HG03175 (cell line): Measurements from ENCODE around the gene SLC9A8.
A peak's percentile ranks its signal among the peaks of the same experiment; 100 is the strongest.

Source experiments
- ATAC-seq: cut with Tn5 transposase; IDR thresholded peaks from one replicate; pipeline ENCODE4 v1.9.1; 2021; ENCODE audit warnings: mild to moderate bottlenecking, moderate library complexity; ENCODE audit not compliant: unreplicated experiment

SLC9A8 gene

DNA sequence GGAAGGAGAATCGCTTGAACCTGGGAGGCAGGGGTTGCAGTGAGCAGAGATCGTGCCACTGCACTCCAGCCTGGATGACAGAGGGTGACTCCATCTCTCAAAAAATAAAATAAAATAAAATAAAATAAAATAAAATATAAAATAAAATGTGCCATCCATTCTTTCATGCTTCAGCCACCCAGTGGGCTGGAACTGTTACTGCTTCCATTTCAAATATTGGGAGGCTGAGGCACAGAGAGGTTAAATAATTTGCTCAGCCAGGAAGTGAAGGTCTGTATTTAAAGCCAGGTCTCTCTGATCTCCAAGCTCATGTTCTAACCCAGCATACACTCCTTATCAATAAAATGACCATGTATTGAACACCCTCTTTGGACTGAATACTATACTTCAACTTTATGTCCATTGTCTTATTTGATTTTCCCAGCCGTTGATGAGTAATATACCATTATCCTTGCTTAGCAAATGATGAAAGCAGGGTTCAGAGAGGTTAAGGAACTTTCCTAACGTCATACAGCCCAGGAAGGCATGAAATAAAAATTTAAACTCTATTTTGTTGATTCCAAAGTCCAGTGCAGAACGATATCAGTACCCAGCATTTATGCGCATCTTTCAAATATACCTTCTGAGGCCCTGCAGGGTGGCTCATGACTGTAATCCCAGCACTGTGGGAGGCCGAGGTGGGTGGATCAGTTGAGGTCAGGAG is 25.8 kb upstream of the SLC9A8 start:
- no peak for ATAC-seq

DNA sequence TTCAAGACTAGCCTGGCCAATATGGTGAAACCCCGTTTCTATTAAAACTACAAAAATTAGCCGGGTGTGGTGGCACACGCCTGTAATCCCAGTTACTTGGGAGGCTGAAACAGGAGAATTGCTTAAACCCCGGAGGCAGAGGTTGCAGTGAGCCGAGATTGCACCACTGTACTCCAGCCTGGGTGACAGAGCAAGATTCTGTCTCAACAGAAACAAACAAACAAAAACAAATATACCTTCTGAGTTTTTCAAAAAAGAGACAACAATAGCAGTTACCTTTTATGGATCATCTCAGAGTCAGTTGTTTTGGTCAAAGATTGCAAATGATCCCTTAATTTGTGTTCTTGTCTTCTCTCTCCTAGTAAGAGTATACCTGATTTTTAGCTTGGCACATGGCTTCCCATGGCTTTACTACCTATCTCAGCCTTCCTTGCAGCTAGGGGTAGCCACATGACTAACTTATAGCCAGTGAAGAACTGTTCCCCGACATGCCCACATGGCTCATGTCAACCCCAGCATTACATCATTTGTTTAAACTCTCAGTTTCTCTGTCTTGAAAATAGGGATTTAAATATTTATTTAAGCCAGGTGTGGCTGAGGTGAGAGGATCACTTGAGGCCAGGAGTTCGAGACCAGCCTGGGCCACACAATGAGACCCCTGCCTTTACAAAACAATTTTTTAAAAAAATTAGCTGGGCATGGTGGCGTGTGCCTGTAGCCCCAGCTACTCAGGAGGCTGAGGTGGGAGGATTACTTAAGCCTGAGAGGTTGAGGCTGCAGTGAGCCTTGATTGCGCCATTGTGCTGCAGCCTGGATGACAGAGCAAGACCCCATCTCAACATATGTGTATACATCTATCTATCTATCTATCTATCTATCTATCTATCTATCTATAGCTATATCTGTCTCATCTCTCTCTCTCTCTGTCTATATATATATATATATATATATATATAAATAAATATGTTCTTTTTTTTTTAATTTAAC is 25.0 kb upstream of the SLC9A8 start:
- no peak for ATAC-seq

DNA sequence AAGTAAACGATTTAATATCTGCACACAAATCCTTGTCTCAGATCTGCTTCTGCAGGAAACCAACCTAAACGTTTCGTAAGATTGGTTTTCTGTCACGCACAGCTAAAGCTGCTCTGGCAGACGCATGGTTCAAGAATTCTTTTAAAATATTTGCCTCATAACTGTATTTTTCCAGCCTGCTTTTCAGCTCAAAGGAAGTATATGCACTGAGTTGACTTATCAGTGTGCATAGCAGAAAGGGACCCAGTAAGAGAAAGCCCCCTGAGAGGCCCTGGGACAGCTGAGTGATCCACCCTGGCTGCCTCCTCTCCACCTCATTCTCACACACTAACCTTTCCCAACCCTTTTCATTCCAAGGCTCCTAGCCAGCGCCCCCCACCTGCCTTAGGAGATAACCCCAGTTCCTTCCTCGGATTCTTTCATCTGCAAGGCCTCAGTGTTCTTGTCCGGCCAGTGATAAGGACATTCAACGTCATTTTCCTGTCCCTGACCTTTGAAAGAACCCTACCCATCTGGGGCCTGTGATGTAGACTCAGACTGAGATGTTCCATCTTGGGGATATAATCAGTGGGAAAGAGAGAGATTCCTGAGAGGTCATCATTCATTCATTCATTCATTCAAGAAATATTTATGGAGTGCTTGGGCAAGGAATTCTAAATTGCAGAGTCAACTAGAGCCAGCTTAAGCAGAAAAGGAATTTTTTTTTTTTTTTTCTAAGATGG is 22.4 kb upstream of the SLC9A8 start:
- no peak for ATAC-seq

- no peak for ATAC-seq
These were observed 21.5 kb upstream of the SLC9A8 start for GRCh38 chr20:49791165-49791564.

DNA sequence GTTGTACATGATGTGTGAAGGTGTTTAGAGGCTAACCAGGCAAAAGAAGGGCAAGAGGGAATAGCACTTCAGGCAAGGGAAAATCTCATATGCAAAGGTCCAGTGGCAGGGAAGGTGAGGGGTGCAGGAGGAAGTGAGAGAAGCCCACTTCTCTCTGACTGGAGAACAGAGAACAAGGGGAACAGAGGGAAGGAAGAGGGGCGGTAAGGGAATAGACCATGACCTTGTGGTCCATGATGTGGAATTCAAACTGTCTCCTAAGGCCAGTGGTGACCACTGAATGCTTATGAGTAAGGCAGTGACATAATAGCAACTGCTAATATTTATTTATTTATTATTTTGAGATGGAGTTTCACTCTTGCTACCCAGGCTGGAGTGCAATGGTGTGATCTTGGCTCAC is 20.6 kb upstream of the SLC9A8 start:
- no peak for ATAC-seq

- ATAC-seq, result no peak
These were observed 20.0 kb upstream of the SLC9A8 start for GRCh38 chr20:49792611-49793010.

- no peak for ATAC-seq
These were observed 18.1 kb upstream of the SLC9A8 start for GRCh38 chr20:49794336-49795134.

- no peak for ATAC-seq
These were observed 17.5 kb upstream of the SLC9A8 start for GRCh38 chr20:49795135-49795424.

- no peak for ATAC-seq
These were observed 15.9 kb upstream of the SLC9A8 start for GRCh38 chr20:49796600-49797343.

DNA sequence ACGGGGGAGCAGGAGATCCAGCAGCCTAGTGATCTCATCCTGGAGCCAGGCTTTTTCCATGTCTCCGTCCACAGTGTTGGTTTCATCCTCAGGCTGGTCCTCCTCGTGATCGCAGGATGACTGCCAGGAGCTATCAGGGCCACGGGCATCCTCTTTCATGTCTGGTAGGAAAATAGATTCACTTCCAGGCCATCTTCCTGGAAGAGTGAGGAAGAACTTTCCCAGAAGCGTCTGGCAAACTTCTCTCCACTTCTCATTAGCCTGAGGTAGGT is 15.3 kb upstream of the SLC9A8 start:
- no peak for ATAC-seq

- ATAC-seq, result no peak
These were observed 13.9 kb upstream of the SLC9A8 start for GRCh38 chr20:49798718-49799117.

- no peak for ATAC-seq
These were observed 12.9 kb upstream of the SLC9A8 start for GRCh38 chr20:49799698-49800097.

DNA sequence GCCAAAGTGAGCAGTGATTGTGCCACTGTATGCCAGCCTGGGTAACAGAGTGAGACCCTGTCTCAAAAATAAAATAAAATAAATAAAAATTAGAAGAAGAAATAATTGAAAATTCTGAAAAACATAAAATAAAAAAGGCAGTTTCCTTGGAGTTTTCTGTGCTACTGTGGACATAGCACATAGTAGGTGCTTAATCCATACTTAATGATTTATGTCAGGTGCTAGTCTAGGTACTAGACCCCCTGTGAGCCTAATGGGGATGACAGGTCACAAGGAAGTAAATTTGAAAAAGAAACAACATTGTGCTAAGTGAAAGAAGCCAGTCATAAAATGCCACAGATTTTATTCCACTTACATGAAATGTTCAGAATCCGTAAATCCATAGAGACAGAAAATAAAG is 9.2 kb upstream of the SLC9A8 start:
- no peak for ATAC-seq

GRCh38 chr20:49804364-49804763 is 8.3 kb upstream of the SLC9A8 start:
- ATAC-seq, result no peak

DNA sequence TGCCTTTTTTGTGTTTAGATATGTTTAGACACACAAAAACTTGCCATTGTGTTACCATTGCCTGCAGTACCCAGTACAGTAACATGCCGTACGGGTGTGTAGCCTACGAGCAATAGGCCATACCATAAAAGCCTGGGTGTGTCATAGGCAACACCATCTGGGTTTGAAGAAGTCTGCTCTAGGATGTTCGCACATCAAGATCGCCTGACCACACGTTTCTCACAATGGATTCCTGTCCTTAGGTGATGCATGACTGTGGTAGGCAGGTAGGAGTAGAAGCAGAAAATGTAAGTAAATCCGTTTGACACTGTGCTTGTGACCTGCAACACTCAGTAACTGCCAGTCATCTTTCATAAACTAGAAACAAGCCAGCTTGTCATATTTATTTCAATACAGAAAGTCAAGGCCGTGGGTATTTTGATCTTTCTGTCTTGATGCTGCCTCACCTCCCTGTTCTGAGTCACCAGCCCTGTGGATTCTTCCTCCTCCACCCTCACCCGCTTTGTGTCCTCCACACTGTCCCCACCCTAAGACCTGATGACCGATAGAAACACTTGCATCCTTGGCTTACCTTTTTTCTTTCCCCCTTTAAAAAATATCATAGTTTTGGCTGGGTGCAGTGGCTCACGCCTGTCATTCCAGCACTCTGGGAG is 7.3 kb upstream of the SLC9A8 start:
- ATAC-seq, result peak; percentile 68

- no peak for ATAC-seq
These were observed 3.9 kb upstream of the SLC9A8 start for GRCh38 chr20:49808753-49809152.

DNA sequence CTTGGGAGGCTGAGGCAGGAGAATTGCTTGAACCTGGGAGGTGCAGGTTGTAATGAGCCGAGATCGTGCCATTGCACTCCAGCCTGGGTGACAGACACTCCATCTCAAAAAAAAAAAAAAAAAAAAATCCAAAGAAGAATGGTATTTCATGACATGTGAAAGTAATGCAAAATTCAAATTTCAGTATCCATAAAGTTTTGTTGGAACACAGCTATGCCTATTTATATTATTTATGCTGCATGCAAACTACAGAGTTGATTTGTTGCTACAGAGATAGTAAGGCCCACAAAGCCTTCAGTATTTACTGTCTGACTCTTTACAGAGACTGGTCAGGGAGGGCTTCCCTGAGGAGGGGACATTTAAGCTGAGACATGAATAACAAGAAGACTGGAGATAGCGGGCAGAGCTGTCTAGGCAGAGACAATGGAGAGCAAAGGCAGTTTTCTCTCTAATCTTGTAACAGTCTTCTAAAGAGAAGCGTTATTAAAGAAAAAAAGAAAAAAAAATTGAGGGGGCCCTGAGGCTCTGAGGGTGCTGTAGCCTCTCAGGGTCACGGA is 2.7 kb upstream of the SLC9A8 start:
- no peak for ATAC-seq

DNA sequence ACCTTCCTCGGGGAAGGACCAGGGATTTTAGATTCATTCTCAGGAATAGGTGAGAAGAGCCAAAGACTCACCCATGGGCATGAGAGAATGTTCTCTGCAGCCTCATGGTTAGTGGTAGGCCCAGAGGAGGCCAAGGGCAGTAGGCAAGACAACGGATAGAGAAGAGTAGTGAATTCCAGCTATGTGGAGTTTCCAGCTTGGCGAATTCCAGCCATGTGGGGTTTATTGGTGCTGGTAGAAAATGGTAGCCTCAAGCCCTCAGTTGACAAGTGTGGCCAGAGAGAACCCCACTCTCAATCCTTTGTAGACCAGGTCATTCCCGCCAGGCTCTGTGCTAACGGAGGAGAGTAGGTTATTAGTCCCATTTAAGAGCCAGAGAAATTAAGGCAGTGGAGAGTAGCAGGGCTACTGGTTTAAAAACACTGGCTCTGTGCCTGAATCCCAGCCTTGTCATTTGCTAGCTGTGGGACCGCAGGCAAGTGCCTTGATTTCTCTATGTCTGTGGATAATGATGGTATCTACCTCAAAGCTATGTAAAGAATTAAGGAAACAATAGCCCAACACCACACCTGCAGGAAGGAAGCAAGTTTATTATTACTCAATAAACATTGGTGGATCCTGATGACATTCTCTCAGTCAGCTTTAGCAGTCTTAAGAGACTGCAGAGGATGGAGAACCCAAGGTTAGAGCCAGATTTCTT is 2.0 kb upstream of the SLC9A8 start:
- no peak for ATAC-seq
